ENCODE measurements around the gene ADAMTS12. TPM values are rescaled to one million over a fixed set of nuclear protein-coding genes. Genes with fewer than 3 reads are reported as not detected.

The ADAMTS12 gene
- total RNA-seq, 1 experiment from 2014 or later = 6.2 TPM

- H3K4me2 ChIP-seq (ENCODE audit: insufficient read depth, insufficient read length, low read length) = peak within 1 kb of the TSS; percentile 84
- no peak within 1 kb of the TSS for H3K27ac ChIP-seq (ENCODE audit: insufficient read length, low read depth, low read length)
- no peak within 1 kb of the TSS for H3K4ac ChIP-seq (ENCODE audit: low read depth, low read length)
- no peak for DNase-seq
- no peak within 1 kb of the TSS for H2AK5ac ChIP-seq (ENCODE audit: insufficient read length, low read length)
- no peak within 1 kb of the TSS; the same call in 1 of the 2 replicates for H3K14ac ChIP-seq (ENCODE audit: insufficient read depth, low read length)
- no peak within 1 kb of the TSS for H4K91ac ChIP-seq (ENCODE audit: insufficient read length, low read depth, low read length)
- no peaks in the 10 kb centered on the region for H3K79me2 ChIP-seq (ENCODE audit: insufficient read depth, low read length)
- peaks cover 10% of the 10 kb centered on the region for H3K23me2 ChIP-seq (ENCODE audit: insufficient read length, low read depth, low read length, poor library complexity, severe bottlenecking)
- no peak within 1 kb of the TSS for H4K5ac ChIP-seq (ENCODE audit: insufficient read length, low read depth, low read length)
- 0 out of 7 replicates have a peak within 1 kb of the TSS, but pooled peaks of 1 of the 3 experiments have one; percentile 9 for H3K27ac Mint-ChIP-seq
- H2BK120ac ChIP-seq (ENCODE audit: low read depth, low read length, poor library complexity, severe bottlenecking) = no peak within 1 kb of the TSS
- H2BK12ac ChIP-seq (ENCODE audit: insufficient read length, low read depth, low read length) = no peak within 1 kb of the TSS
- WGBS (ENCODE audit: extremely low coverage, insufficient read length, low lambda C conversion rate) = no CpG with 5 or more reads among the region's 45 CpGs
- no peaks in the 10 kb centered on the region for H3K9me3 Mint-ChIP-seq
- H3K27me3 ChIP-seq (ENCODE audit: insufficient read depth, low read length) = peaks cover 11% of the 10 kb centered on the region; the same call in 1 of the 2 replicates
- H3K36me3 Mint-ChIP-seq (ENCODE audit: insufficient read depth in 1 of 3, low read depth in 3 of 3) = no peaks in the 10 kb centered on the region
- no peaks in the 10 kb centered on the region for H3K79me1 ChIP-seq (ENCODE audit: insufficient read depth, low read depth, low read length, poor library complexity, severe bottlenecking)
- no peaks in the 10 kb centered on the region for H3K4me1 ChIP-seq (ENCODE audit: insufficient read depth, low read length)
- H2BK15ac ChIP-seq (ENCODE audit: low read depth, low read length) = no peak within 1 kb of the TSS; the same call in 1 of the 2 replicates
- no peak within 1 kb of the TSS for H3K9ac ChIP-seq (ENCODE audit: extremely low read depth, insufficient read length, low read length)
- peaks cover 18 to 25% of the 10 kb centered on the region in 2 experiments for H3K4me1 Mint-ChIP-seq
- no peak within 1 kb of the TSS for H2BK20ac ChIP-seq (ENCODE audit: low read depth, low read length, poor library complexity, severe bottlenecking)
- no peak within 1 kb of the TSS for H4K8ac ChIP-seq (replicated peaks; ENCODE audit: insufficient read length, low read depth, low read length)
- H2BK5ac ChIP-seq (ENCODE audit: insufficient read length, low read length) = no peak within 1 kb of the TSS
- H2AFZ ChIP-seq (ENCODE audit: low read length) = no peak within 1 kb of the TSS
- no peak within 1 kb of the TSS for H3K18ac ChIP-seq (ENCODE audit: insufficient read length, low read depth, low read length)
- H3K4me3 Mint-ChIP-seq = peak within 1 kb of the TSS; percentile 82 to 87
- H3K23ac ChIP-seq (ENCODE audit: insufficient read length, low read depth, low read length) = no peak within 1 kb of the TSS
- TF ChIP-seq CTCF (conservative IDR thresholded peaks at IDR 0.05) = no peak
- no peaks in the 10 kb centered on the region for H3K9me3 ChIP-seq (ENCODE audit: control insufficient read depth, low read depth, low read length)
- no peak within 1 kb of the TSS for H3T11ph ChIP-seq (ENCODE audit: low read length)
- no peak within 1 kb of the TSS for H3K56ac ChIP-seq (ENCODE audit: insufficient read length, low read depth, low read length)
- no peaks in the 10 kb centered on the region for H4K20me1 ChIP-seq (ENCODE audit: control insufficient read depth, insufficient read depth, insufficient read length)
- H3K27me3 Mint-ChIP-seq (ENCODE audit: low read depth) = peaks cover 38% of the 10 kb centered on the region
These were observed 44.7 kb upstream of the ADAMTS12 start, which contains the start of gene RXFP3 for GRCh38 chr5:33936381-33937016. RXFP3 (plus strand) TSS chr5:33936386; CDS start chr5:33936741, 355 bp downstream.

Measured in H9 (cell line).